HG03045 (cell line): ENCODE measurements around the gene KCNH3.
A peak's percentile ranks its signal among the peaks of the same experiment; 100 is the strongest.

Experiments
- ATAC-seq: cut with Tn5 transposase; IDR thresholded peaks from one replicate; pipeline ENCODE4 v1.9.1; 2021; ENCODE audit warnings: mild to moderate bottlenecking, moderate library complexity; ENCODE audit not compliant: unreplicated experiment

The KCNH3 gene

DNA sequence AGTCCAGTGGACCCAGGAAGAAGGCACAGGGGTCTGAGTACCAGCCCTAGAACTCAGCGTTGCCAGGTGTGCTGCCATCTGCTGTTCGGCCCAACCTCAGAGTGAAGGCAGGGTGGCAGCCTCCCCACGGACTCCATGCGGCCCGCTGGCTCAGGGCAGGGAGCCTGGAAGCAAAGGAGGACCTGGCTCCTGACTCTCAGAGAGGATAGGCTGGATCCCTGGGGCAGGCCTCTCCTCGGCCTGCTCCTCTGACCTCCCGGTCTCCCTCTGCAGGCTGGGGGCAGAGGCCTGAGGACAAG, 19.0 kb downstream of the KCNH3 start:
- ATAC-seq: no peak

DNA sequence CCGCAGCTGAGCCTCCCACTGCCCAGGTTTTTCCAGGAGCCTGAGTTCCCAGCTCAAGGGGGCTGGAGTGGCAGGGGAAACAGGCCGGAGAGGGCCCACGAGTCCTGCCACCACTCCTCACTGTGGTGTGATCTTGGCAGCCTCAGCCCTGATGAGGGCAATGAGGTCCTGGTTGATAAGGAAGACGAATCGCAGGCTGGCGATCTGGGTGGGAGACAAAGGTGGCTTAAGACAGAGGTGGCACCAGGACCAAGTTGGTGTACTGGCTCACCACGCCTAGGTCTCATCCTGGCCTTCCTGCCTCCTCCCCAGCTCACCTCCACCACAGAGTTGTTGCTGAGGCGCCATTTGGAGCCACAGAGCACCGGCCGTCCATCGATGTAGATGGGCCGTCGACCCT, 19.7 kb downstream of the KCNH3 start:
- ATAC-seq: no peak

DNA sequence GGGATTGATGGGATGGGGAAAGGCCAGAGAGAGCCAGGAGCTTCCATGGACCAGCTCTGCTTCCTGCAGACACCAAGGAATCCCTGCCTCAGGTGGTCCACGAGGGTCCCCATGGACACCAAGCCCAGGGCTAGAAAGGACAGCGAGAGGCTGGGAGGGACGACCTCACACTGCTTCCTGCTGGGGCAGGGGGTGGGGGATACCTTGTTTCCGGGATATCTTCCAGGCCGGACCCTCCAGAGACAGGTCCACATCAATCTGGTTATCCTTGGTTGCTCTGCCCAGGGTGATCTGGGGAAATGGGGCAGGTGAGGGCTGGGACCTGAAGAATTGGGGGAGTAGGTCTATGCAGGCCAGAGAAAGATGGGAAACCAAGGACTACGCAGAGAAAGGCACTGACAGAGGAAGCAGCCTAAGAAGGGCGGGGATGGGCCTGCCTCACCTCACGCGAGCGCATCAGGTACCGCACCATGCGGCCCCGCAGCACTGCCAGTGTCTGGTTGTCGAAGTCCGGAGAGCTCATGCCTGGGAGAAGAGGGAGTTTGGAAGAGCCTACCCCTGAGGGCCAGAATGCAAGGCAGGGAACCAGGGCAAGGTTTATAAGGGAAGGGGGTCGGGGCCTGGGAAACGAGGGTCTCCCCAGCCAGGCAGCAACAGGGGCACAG, 20.3 kb downstream of the KCNH3 start:
- no peak for ATAC-seq

DNA sequence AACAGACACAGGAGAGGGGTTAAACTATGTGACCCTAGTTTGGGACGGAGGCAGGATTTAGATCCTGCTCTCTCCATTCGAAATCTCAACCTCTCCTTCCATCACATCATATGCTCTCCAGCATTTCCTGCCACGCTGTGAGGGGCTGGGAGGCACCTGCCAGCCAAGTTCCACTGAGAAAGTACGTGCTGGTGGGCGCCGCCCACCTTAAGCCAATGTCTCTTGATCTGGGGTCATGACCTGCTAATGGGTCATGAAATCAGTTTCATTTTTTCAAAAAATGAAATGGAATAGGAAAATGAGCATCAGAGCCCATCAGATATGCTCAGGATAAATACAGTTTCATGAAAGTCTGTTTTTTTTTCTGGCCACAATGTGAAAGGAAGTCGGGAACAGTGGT, 21.9 kb downstream of the KCNH3 start:
- no peak for ATAC-seq

DNA sequence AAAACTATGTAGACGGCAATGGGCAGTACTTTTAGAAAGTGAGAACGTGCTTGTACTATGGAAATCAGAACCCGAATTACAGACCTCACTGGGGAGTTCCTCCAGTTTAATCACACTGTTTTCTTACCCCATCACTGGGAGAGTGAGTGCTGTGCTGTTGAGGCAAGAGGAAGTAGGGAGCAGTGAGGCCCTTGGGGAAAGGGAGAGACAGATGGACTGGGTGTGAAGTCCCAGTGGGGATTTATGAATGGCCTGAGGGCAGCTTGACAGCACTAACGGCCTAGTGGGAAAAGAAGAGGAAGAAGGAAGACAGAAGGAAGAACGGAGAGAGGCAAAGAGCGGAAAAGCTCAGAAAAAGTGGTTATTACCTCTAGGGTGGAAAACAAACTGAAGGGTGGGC, 23.4 kb downstream of the KCNH3 start:
- no peak for ATAC-seq

DNA sequence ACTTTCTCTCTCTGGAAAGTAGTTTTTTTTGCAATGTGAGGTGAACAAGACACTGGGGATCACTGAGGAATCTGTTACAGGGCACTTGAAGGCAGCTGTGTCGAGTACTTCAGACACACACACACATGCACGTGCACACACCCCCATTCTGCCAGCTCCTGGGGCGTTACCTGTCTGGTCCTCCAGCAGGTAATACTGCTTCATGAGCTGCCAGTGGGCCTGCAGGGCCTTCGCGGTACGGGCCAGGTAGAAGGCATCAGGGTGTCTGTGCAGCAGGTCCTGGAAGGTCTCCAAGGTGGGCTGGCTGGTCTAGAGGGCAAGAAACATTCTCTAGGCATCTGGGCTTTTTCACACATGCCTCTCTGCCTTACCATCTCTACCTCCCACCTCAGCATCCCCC, 24.0 kb downstream of the KCNH3 start:
- ATAC-seq: no peak

DNA sequence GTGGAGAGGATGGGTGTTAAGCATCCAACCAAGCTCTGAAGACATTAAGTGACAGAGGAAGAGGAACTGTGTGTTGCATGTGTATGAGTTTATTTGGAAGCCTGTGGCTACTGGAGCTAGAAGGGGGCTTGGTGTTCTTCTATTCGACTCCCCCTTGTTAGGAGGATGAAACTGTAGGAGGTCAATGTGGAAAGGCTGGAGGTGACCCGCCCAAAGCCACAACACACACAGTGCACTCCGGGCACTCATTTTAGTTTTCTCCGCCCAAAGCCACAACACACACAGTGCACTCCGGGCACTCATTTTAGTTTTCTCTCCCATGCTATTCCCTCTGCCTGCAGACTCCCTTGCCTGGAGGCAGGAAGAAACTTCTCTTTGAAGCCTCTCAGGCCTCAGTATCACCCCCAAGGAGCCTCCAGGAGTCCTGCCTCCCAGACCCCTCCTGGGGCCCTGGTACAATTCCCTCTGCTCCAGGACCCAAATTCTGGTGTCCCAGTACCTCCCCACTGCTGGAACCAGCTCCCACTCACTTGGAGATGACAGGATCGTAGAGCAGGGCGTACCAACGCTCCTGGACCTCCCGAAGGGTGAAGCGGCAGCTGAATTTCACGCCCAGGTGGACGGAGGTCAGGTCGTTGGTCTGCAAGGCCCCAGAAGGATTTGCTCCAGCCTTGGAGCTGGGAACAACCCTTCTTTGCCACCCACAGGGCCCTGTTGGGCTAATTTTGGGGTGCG, 25.3 kb downstream of the KCNH3 start:
- no peak for ATAC-seq

DNA sequence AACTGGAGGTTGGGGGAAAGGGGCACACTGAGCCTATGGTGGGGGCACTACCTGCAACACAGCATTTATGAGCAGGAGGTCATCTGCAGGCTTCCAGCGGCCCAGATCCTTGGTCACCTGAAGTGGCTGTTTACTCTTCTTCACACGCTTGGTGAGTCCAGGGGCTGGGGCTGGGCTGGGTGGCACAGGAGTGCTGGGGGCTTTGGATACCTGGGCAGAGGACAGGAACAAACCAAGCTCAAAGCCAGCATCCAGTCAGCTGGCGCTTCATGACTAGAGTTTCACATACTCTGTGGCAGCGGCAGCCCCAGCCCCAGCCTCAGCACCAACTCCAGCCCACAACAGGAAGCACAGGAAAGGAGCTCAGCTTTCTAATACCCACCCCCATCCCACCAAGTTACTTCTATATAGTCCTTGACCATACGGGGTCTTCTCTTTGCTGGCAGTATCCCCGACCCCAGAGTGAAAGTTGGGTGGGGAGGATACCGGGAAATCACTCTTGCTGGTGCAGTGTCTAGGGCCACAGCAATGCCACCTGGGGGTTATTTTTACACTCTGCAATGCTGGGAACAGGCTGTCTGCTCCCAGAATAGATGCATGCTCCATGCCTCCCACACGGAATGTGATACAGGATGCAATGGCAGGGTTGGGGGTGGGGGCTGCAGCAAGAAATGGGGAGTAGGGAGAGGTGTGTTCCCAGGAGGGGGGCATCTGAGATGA, 26.0 kb downstream of the KCNH3 start:
- ATAC-seq: no peak

DNA sequence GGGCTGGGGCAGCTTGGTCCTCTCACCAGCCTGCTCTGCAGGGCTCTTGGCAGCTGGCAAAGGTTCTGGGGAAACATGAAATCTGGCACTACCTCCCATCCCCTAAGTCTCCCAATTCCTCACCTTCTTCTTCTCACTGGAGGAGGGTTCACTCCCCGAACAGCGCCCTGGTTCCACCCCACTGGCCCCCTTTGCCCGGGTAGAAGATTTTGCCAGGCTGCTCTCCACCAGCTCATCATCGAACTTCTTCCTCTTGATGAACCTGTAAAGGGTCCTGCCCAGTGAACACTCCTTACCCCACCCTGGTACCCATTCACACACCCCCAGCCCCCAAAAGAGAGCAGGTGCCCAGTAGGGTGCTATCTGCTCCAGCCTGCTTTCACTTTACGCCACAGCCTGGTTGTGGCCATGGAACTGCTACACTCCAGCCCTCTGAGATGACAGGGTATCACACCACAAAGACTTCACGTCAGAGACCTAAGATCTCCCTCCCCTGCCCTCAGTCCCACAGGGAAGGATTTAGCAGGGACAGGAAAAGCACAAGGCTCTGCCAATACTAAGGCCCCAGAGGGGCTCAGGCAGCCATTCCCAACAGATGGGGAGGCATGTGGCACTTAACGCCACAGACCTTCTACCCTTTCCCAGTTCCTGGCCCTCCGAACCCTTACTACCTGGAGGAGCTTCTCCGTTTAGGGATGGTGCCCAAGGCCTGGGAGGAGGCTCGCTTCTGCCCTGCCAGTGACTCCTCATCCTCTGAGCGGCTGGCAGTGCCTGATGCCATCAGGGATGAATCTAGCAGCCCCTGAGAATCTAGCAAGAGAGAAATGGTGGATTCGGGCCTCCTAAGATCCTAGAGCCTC, 26.8 kb downstream of the KCNH3 start:
- no peak for ATAC-seq

DNA sequence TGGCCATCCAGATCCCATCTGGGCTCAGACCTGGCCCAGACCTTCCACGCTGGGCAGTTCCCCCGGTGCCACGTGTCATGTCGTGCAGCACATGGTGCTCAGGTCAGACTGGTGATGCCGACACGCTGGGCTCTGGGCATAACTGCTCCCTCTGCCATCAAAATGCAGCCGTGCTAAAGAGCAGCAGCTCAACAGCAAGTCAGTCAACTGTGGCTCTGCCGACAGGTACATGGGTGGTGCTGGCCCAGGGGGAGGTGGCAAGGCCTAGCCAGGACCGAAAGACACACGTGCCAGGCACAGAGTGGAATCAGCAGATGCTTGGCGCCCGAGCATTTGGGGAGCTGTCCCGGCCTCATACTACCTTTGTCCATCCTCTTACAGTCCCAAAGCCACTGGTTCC, 27.5 kb downstream of the KCNH3 start:
- no peak for ATAC-seq

DNA sequence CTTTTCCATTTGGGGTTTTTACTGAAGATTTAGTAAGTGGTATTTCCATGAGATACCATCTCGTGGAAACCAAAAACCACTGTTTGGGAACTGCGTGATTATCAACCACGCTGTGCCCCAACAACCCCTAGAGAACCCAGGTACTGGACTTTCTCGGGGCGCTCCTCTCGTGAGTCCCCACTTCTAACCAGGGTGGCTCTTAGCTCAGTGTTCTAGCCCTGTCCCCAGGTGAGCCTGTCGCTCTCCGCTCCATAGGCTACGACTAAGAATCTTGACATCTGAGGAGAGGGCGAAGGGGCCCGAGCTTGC, 28.4 kb downstream of the KCNH3 start:
- peak; percentile 7 for ATAC-seq

DNA sequence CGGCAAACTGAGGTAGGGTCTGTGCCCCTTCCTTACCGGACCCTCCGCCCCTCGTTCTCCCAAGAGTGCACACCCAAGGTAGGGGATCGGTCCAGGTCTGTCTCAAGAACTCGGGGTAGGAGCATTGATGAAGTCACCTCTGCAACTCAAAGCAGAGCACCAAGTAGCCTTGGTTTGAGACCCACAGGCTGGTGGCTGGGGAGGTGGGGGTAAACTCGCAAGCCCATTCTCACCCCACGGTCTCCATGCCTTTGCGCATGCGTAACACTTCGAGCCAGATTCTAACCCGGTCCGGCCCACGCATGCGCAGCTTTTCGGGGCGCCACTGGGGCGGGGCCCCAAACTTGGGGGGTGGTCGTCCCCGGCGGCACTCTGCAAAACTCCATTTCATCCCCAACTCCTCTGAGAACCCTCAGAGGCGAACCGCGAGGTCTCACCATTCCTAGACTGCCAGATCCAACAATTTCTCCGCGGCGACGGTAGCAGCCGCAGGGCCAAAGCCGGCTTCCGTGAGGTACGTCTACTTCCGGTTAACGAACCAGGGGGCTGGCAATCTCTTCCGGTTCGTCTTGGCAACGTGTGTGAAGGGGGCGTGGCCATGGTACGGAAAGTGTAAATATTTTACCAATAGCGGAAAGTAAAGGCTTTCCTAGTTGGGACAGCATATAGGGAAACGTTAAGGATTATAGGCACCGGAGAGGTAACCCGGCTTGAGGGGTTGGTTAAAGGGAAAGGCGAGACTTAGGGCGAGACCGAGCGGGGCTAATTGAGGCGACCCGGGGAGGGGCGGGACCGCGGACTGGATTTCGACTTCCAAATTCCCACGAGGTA, 29.0 kb downstream of the KCNH3 start, which contains the start of gene MCRS1:
TSS of gene MCRS1 (minus strand) at position 532 of the 831 bp plus-strand sequence. CDS start 1,411 bp downstream, outside the sequence.
- peak; percentile 83 for ATAC-seq

DNA sequence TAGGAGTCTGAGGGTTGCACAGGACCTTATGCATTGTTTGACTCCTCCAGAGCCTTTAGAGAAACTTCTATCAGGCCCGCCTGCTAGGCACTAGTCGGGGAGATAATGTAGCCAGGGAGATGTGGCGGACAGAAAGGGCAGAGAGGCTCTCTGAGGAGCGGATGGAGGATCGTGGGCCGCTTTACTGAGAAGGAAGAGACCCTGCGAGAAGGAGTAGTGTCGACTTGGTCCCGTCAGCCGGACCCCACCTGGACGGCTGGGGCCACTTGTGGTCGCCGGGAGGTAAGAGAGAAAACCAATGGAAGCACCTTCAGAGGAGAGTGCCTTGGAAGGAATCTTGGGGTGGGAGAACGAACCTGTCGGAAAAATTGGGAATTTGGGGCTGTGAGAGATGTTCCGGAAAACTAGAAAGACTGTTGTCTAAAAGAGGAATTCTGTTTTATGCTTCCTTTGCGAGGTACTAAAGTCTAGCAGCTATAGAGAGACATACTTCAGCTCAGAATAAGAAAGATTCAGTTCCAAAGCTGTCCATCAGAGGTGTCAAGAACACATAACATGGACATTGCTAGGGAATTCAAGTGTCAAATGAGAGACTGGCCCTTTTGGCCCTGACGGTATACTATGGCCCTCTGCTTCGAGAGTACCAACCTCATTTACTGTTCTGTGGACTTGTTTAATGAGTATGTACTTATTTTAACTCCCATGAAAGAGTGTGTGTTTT, 29.8 kb downstream of the KCNH3 start:
- ATAC-seq: no peak

DNA sequence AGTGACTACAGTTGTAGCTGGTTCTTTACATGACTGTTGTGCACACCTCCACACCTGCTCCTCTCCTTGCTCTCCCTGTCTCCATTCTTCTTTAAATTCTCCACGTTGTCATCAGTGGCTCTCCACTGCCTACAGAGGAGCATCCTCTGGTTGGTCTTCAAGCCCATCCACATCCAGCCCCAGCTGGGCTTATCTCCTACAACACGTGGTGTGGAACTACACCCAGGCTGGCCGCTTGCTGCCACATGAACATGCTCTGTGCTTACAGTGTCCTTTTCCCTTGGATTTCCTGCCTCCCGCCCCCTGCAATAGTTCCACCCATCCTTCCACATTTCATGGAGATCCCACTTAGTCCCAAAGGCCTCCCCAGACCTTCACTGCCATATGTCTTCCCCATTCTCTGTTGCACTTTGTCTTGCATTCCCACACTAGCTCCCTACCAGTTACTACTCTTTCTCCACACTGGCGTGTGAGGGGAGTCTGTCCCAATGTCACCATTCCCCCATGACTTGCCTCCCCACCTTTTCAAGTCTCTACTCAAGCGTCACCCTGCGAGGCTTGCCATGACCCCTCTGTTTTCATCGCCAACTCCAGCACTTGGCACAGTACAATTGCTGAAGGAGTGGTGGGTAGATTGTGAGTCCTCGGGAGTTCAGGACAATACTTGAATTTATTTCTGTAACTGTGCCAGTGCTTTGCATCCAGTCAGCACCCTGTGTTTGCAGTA, 38.9 kb downstream of the KCNH3 start:
- ATAC-seq: no peak

DNA sequence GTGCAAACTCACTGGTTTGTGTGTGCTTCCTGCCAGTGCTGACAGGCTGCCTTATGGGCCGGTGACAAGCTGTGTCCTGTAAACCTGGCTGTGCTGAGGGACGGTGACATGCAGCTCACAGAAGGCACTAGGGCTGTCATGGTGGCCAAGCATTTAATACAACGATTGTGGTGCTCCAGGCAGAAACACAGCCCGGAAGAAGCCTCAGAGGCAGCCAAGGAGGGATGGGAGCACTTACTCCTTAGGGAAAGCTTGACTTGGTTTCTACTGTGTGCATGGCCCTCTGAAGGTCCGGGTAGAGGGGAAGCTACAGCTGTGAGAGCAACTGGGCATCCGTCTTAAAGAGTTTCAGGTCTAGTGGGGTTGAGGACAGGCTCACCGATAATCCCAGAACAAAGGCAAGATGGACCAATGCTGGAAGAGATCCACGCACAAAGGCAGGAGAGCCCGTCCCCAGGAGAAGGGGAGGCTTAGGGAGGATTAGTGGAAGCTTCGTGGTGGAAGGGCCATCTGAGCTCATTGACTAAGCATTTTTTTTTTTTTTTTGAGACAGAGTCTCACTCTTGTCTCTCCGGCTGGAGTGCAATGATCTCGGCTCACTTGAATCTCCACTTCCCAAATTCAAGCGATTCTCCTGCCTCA, 39.8 kb downstream of the KCNH3 start:
- ATAC-seq: no peak

DNA sequence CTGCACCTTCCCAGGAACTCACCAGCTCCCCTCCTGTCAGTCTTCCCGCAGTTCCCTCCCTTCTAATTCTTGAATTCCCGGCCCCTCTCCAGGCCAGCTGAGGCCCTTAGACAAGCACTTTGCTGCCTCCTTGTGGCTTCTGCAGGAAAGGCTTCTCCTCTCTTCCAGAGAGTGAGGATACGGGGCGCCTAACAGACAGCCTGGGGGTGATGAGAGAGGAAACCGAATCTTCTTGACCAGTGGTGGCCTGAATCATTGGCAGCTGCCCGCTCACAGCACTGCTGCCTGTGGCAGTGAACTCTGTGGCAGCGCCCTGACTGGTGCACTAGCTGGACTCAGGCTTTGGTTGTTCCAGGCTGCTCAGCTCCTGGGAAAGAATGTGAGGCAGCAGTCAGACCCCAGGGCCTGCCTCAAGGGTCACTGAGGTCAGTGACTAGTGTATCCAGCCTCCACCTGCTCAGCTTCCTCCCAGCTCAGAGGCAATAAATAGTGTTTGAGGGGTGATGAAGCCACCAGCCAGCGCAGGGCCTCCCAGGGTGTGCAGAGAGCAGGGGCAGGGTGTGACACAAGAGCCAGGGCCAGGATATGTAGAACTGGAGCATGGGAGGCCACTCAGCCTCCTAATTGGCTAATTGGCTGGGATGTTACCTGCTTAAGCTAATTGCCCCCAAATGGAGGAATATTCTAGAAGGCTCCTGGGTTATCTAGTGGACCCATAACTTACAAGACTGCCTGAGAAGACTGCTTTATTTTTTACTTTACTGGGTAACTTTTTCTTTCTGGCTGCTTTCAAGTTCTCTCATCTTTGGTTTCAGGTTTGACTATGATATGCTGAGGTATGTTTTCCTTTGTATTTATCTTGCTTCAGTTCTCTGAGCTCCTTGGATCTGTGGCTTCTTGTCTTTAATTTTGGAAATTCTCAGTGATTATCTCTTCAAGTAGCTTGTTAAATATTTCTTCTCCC, 42.0 kb downstream of the KCNH3 start:
- ATAC-seq: no peak

DNA sequence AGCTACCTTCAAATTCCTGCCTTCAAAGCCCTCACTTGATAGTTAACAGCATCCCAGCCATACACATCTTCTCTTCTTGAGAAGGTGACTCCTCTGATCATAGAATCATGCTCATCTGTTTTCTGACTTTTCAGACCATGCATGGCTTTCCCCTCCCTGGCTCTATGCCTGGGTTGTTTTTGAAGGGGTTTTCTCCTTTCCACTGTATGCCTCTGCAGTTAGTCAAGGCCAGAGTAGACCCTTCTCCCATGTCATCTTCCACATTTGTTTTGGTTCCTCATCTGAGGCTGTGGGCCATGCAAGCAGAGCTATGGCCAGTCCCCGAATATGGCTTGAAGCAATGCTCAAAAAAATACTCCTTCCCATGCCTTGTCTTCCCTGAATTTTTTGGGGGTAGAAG, 43.4 kb downstream of the KCNH3 start:
- ATAC-seq: no peak

DNA sequence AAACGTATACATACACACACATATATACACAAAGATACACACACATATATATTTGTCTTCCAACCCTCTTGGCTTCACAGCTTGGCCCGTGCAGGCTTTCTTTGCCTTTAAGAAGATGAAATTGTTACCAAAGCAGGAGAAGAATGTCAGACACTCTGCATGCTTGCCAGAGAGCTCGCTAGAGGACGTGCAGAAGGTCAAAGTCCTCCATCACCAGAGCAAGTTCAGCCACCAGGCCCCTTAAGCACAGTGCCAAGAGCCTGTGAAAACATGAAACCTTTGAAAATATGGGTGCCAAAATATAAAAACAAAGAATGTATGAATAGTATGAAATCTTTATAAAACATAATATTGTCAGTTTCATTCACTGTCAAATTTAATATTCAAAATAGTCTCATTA, 44.0 kb downstream of the KCNH3 start:
- ATAC-seq: no peak
